HG03159 (cell line): Measurements from ENCODE around the gene STT3A.
"Not testable (repeated sequence)": the region's sequence is repeated elsewhere in the genome, so short reads cannot be mapped to it uniquely, and the experiment has no call there.

Experiments used
- ATAC-seq: cut with Tn5 transposase; IDR thresholded peaks from one replicate; pipeline ENCODE4 v1.9.1; 2021; ENCODE audit warnings: mild to moderate bottlenecking, moderate library complexity; ENCODE audit not compliant: unreplicated experiment

Gene STT3A

GRCh38 chr11:125592305-125593113 lies at the start of gene STT3A:
Gene STT3A (plus strand): TSS chr11:125592852. CDS start chr11:125595916, 3,064 bp downstream.
- ATAC-seq = peak; percentile 98

GRCh38 chr11:125550780-125551179 lies 41.9 kb upstream of the STT3A start:
- no peak for ATAC-seq

DNA sequence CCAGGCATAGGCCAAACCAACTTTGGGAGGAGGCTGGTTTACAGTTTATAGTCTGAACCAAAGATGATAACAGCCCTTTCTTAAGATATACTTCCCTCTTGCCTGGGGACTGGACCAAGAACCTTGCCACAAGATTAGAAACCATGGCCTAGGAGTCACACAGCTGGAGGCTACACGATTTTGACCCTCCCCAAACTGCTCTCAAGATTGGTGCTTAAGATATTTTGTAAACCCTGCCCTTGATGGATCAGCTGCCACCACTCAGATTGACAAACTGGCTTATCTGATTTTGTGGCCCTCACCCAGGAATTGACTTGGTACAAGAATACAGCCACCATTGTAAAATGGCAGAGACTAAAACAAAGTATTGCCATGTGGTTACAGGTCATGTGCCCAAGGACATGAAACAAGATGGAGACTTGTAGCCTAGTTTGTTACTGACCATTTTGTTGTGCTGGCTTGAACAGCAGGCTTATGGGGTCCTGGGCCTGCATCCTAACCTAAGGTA lies 40.8 kb upstream of the STT3A start:
- ATAC-seq = no peak

DNA sequence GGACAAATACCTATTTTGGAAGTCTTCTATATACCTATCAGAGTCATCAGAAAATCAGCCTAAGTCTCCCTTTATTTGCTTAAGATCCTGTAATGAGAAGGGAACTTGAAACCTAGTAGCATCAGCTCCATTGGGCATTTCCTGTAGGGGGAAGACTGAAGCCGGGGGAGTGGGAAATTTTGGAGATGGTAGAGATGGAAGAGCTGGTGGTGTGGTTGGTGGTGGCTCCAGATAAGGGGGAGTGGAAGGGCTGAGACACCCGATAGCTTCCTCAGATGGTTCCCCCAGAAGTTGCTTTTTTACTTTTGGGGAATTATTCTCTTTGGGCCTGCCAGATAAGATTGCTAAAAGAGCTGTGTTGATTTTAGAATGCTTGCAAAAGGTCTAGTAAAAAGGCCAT lies 39.7 kb upstream of the STT3A start:
- ATAC-seq = no peak

GRCh38 chr11:125553357-125553756 lies 39.3 kb upstream of the STT3A start:
- ATAC-seq = no peak

DNA sequence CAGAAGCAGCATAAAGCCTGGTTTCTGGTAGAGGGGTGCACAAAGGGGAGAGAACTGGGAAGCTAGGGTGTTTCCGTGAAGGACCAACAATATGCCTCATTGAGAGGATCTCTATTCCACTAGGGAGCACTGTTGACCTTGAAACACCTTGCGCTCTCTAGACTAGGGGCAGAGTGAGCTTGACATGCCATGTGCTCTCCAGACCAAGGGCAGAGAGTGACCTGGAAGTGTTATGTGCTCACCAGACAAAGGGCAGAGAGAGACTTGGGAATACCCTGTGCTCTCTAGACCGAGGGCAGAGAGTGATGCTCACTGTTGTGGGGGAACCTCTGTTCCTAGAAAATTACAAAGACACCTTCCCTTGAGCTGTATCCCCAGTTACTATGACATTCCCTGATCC lies 38.6 kb upstream of the STT3A start:
- ATAC-seq = no peak

DNA sequence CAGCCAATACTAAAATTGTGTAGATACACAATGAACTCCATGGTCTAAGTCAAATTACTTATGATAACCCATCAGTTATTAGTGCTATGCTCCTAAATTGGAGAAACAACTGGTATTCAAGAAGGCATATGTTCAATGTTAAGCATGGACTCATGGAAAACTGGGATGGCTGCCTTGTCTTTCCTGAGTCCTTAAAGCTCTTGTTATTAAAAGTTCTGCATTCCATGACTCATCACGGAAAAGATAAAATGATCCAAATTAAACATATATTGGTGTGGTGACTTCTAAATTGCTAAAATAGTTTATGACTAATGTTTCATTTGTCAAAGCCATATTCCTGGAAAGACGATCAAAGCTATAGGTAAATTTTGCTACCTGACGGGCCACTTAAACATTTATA lies 32.8 kb upstream of the STT3A start:
- ATAC-seq = no peak

GRCh38 chr11:125561924-125562323 lies 30.7 kb upstream of the STT3A start:
- ATAC-seq = no peak

DNA sequence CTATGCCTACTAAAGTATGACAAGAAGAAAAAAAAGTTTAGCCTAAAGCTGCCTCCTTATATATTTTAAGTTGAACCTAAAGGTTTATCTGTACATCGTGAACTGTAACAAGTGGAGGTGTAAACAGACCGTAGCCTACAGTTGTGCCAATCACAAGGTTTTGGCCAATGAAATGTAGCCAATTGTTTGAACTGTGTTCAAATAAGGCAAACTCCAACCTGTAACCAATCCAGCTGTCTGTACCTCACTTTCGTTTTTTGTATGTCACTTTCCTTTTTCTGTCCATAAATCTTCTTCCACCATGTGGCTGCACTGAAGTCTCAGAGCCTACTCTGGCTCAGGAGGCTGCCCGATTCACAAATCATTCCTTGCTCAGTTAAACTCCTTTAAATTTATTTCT lies 30.2 kb upstream of the STT3A start:
- no peak for ATAC-seq

DNA sequence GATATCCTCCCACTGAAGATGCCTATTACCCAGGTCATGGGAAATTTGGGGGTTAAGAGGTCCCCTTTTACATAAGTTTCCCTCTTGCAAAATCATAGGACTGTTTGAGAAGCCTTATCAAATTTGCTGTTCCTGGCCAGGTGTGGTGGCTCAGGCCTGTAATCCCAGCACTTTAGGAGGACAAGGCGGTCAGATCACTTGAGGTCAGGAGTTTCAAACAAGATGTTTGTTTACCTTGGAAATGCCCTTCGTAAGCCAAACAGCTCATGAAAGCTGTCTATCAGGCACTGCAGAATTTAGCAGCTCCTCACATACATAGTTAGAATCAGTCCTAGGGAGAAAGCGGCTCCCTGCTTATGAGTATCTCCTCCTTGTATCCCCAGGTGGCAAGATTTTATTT lies 28.3 kb upstream of the STT3A start:
- no peak for ATAC-seq

DNA sequence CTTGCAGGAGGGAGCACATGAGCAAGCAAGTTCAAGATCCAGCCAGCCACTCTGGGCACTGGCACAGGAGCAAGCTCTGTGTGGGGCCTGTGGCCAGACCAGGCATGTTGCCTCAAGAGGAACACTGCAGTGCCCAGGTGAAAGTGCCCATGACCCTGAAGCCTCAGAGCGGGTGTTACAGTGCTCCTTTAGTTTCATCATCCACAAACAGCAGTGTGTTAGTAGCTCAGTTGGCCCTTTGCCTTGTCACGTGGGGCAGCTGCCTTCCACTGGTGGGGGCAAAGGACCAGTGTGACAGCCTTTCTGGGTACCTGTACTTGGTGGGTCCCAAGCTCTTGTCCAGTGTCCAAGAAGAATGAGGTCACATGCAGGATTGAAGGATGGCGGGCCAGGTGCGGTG lies 26.4 kb upstream of the STT3A start:
- no peak for ATAC-seq

- peak; percentile 96 for ATAC-seq
Observed at GRCh38 chr11:125568970-125569914, 23.4 kb upstream of the STT3A start, which contains the start of gene EI24. Gene EI24 (plus strand): TSS chr11:125569477. CDS start chr11:125572528, 3,051 bp downstream.

GRCh38 chr11:125569915-125570621 lies 22.6 kb upstream of the STT3A start:
- no peak for ATAC-seq

- no peak for ATAC-seq
Observed at GRCh38 chr11:125570952-125571351, 21.7 kb upstream of the STT3A start.

DNA sequence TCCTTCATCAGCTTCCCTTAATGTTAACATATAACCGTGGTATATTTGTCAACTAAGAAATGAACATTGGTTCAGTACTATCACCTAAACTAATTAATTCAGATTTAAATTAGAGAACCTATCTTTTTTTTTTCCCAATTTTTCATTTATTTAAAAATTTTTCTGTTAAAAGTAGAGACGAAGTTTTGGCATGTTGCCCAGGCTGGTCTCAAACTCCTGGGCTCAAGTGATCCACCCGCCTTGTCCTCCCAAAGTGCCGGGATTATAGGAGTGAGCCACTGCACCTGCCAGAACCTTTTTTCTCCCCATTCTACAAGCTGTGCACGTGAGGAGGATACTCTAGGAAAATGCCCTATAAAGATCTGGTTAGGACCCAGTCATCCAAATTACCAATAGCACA lies 19.7 kb upstream of the STT3A start:
- ATAC-seq = no peak

GRCh38 chr11:125577181-125577580 lies 15.5 kb upstream of the STT3A start:
- not testable (repeated sequence) for ATAC-seq

DNA sequence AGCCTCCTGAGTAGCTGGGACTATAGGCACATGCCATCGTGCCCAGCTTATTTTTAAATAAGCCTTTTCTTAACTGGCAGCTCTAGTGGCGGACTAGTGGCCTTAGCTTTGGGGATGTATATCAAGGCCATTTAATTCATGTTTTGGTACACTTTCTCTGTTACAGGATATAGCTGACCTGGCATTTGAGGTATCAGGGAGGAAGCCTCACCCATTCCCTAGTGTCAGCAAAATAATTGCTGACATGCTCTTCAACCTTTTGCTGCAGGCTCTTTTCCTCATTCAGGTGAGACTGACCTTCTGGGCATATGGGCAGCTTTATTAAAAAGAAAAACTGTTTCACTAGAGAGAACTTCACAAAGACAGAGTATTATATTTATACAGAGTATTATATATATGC lies 13.9 kb upstream of the STT3A start:
- ATAC-seq = no peak

GRCh38 chr11:125579811-125580210 lies 12.8 kb upstream of the STT3A start:
- no peak for ATAC-seq

- ATAC-seq = no peak
Observed at GRCh38 chr11:125583496-125583895, 9.2 kb upstream of the STT3A start.

DNA sequence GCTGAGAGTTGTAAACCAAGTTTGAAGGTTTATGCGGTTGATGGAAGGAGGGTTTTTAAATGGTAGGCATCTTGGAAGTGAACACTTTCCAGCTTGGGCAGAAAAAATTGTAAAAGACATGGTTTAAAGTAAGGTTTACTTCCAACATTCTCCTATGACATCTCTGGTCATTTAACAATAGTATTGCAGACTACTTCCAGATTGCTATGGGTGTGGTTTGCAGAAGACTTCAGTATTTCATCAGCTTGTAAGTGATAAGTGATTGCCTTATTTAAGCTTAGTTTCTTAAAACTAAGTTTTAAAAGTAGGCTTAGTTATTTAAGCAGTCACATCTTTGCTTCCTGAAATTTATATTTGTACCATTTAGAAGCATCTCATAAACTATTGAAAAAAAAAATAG lies 7.2 kb upstream of the STT3A start:
- no peak for ATAC-seq

- ATAC-seq = no peak
Observed at GRCh38 chr11:125586623-125587022, 6.0 kb upstream of the STT3A start.
